ENCODE results near the gene GPRIN3.
"Not testable (repeated sequence)": the region's sequence is repeated elsewhere in the genome, so short reads cannot be mapped to it uniquely, and the experiment has no call there.

Gene GPRIN3

GRCh38 chr4:89222170-89222569 is 85.4 kb downstream of the GPRIN3 start:
- no peak for DNase-seq (ENCODE audit: extremely low read depth in 1 of 2, low read depth in 1 of 2)

- no peak for DNase-seq (ENCODE audit: extremely low read depth in 1 of 2, low read depth in 1 of 2)
Observed at GRCh38 chr4:89221167-89221867, 86.3 kb downstream of the GPRIN3 start.

GRCh38 chr4:89218587-89218986 is 89.0 kb downstream of the GPRIN3 start:
- no peak for DNase-seq (ENCODE audit: extremely low read depth in 1 of 2, low read depth in 1 of 2)

- DNase-seq (ENCODE audit: extremely low read depth in 1 of 2, low read depth in 1 of 2): no peak
Observed at GRCh38 chr4:89217604-89218003, 90.0 kb downstream of the GPRIN3 start.

GRCh38 chr4:89216866-89217265 is 90.7 kb downstream of the GPRIN3 start:
- DNase-seq (ENCODE audit: extremely low read depth in 1 of 2, low read depth in 1 of 2): no peak

GRCh38 chr4:89216422-89216821 is 91.2 kb downstream of the GPRIN3 start:
- no peak for DNase-seq (ENCODE audit: extremely low read depth in 1 of 2, low read depth in 1 of 2)

GRCh38 chr4:89215736-89216135 is 91.9 kb downstream of the GPRIN3 start:
- DNase-seq (ENCODE audit: extremely low read depth in 1 of 2, low read depth in 1 of 2): no peak

- no peak for DNase-seq (ENCODE audit: extremely low read depth in 1 of 2, low read depth in 1 of 2)
Observed at GRCh38 chr4:89214308-89214707, 93.3 kb downstream of the GPRIN3 start.

- no peak for DNase-seq (ENCODE audit: extremely low read depth in 1 of 2, low read depth in 1 of 2)
Observed at GRCh38 chr4:89213382-89213701, 94.3 kb downstream of the GPRIN3 start.

- DNase-seq (ENCODE audit: extremely low read depth in 1 of 2, low read depth in 1 of 2): no peak
Observed at GRCh38 chr4:89212666-89213381, 94.8 kb downstream of the GPRIN3 start.

GRCh38 chr4:89204624-89205023 is 103.0 kb downstream of the GPRIN3 start:
- DNase-seq (ENCODE audit: extremely low read depth in 1 of 2, low read depth in 1 of 2): no peak

GRCh38 chr4:89203902-89204301 is 103.7 kb downstream of the GPRIN3 start:
- DNase-seq (ENCODE audit: extremely low read depth in 1 of 2, low read depth in 1 of 2): no peak

- not testable (repeated sequence) for DNase-seq (ENCODE audit: extremely low read depth in 1 of 2, low read depth in 1 of 2)
Observed at GRCh38 chr4:89199394-89199793, 108.2 kb downstream of the GPRIN3 start.

GRCh38 chr4:89197920-89198319 is 109.7 kb downstream of the GPRIN3 start:
- DNase-seq (ENCODE audit: extremely low read depth in 1 of 2, low read depth in 1 of 2): no peak

- DNase-seq (ENCODE audit: extremely low read depth in 1 of 2, low read depth in 1 of 2): no peak
Observed at GRCh38 chr4:89196745-89197144, 110.9 kb downstream of the GPRIN3 start.

GRCh38 chr4:89196056-89196674 is 111.4 kb downstream of the GPRIN3 start:
- DNase-seq (ENCODE audit: extremely low read depth in 1 of 2, low read depth in 1 of 2): no peak

GRCh38 chr4:89193843-89194242 is 113.8 kb downstream of the GPRIN3 start:
- DNase-seq (ENCODE audit: extremely low read depth in 1 of 2, low read depth in 1 of 2): no peak
